Smooth muscle cell of the coronary artery (primary cell): ENCODE measurements around the gene NOX3. TPM values are rescaled to one million over a fixed set of nuclear protein-coding genes. Genes with fewer than 3 reads are reported as not detected.

Experiments used
- total RNA-seq: library from RNA; depleted of rRNA; stranded (reverse); fragments of >200 nt; gene quantifications from 2 replicates; pipeline ENCODE4 v1.2.3, GENCODE V29; 2014; ENCODE audit warnings: low replicate concordance

The NOX3 gene, protein sequence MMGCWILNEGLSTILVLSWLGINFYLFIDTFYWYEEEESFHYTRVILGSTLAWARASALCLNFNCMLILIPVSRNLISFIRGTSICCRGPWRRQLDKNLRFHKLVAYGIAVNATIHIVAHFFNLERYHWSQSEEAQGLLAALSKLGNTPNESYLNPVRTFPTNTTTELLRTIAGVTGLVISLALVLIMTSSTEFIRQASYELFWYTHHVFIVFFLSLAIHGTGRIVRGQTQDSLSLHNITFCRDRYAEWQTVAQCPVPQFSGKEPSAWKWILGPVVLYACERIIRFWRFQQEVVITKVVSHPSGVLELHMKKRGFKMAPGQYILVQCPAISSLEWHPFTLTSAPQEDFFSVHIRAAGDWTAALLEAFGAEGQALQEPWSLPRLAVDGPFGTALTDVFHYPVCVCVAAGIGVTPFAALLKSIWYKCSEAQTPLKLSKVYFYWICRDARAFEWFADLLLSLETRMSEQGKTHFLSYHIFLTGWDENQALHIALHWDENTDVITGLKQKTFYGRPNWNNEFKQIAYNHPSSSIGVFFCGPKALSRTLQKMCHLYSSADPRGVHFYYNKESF
- not detected in 2 replicates for total RNA-seq

DNA sequence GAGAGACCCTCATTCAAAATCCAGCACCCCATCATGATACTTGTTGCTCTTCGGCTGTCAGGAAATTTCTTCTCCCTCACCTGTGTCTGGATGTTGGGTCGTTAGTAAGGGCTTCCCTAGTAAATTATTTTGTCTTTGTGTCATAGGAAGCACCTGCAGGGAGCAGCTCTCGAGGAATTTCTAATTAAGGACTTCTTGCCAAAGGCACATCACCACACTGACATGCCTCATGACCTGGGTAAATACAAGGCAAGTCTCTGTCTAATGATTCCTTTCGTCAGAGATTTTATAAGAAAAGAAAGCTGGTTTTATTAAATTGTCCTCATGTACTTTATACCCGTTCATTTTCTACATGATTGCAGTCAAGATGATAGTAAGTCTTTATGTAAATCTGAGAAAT lies at the start of gene NOX3:
Gene NOX3 (minus strand): TSS at position 74 of the 400 bp plus-strand sequence. CDS start 39 bp downstream, at position 35.

Other genes with a start within 250 kb of the NOX3 start
- gene CLDN20, start 191.8 kb downstream of the NOX3 start, total RNA-seq = not detected in 2 replicates
- gene TFB1M, start 141.4 kb downstream of the NOX3 start, total RNA-seq = 11.2 and 15.0 TPM in 2 replicates